ENCODE measurements around the gene SLCO2A1. TPM values are rescaled to one million over a fixed set of nuclear protein-coding genes. Genes with fewer than 3 reads are reported as not detected.

SLCO2A1 gene
- total and polyA plus RNA-seq, 2 experiments from 2014 or later = 0.31 to 1.0 TPM

DNA sequence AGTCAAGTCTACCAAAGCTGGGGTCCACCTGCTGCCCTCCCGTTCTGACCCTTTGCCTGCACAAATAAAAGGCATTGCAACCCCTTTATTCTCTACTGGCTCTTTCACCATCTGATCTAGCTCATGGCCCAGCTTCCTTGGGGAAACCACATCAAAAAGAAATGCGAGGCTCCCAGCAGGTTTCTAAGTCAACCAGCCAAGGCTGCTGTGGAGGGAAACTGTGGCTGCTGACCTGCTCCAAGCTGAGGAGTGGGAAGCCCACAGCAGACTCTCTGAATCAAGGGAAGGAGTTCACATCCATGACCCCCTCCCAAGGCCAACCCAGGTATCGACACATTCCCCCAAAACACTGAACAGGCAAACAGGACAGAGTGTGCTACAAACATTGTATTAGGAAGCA, 25.2 kb upstream of the SLCO2A1 start:
- ATAC-seq = no peak

More for the DNA sequence above, 25.2 kb upstream of the SLCO2A1 start:
- Histone ChIP-seq H3F3A (replicated peaks; ENCODE audit: low read depth) (no peaks in the 10 kb centered on the region), H3K4me3 (no peak overlapping the region), H3K27ac (ENCODE audit: low read depth) (no peak overlapping the region), H3K4me2 (no peak overlapping the region), H3K4me1 (ENCODE audit: insufficient read depth) (no peaks in the 10 kb centered on the region; the same call in 1 of the 2 replicates), H4K20me1 (replicated peaks; ENCODE audit: insufficient read depth) (no peaks in the 10 kb centered on the region), H3K36me3 (ENCODE audit: insufficient read depth) (no peaks in the 10 kb centered on the region), H3K27me3 (ENCODE audit: insufficient read depth) (no peaks in the 10 kb centered on the region), H3K79me2 (replicated peaks; ENCODE audit: insufficient read depth) (no peaks in the 10 kb centered on the region), H2AFZ (no peak overlapping the region), H3K9me2 (ENCODE audit: insufficient read depth) (no peaks in the 10 kb centered on the region; the same call in 1 of the 2 replicates)
- Mint-ChIP-seq H3K27me3 (ENCODE audit: insufficient read depth, low read depth, poor library complexity) (peaks cover 6% of the 10 kb centered on the region), H3K4me1 (peaks cover 11% of the 10 kb centered on the region), H3K27ac (no peak overlapping the region), H3K4me3 (no peak overlapping the region), H3K36me3 (ENCODE audit: low read depth) (no peaks in the 10 kb centered on the region; the same call in 2 of the 3 replicates), H3K9me3 (no peaks in the 10 kb centered on the region; the same call in 1 of the 3 replicates)
- no peak for DNase-seq (ENCODE audit: low spot score)
- TF ChIP-seq EZH2phosphoT487 (IDR thresholded peaks at IDR 0.05; ENCODE audit: unreplicated experiment) (no peak), JUNB (IDR thresholded peaks at IDR 0.05; ENCODE audit: unreplicated experiment) (no peak), NANOG (IDR thresholded peaks at IDR 0.05; ENCODE audit: borderline replicate concordance) (no peak), POLR2AphosphoS5 (IDR thresholded peaks at IDR 0.05; ENCODE audit: low read depth) (no peak), ZNF114 (CRISPR knock-in tag; IDR thresholded peaks at IDR 0.05) (no peak), CREB1 (CRISPR knock-in tag; IDR thresholded peaks at IDR 0.05; ENCODE audit: low read depth) (no peak), ZNF331 (CRISPR knock-in tag; IDR thresholded peaks at IDR 0.05; ENCODE audit: low read depth) (no peak), STAT1 (IDR thresholded peaks at IDR 0.05; ENCODE audit: unreplicated experiment) (no peak), EZH2 (IDR thresholded peaks at IDR 0.05; ENCODE audit: low read depth, unreplicated experiment) (no peak)
- TF ChIP-seq, protein P1, sequence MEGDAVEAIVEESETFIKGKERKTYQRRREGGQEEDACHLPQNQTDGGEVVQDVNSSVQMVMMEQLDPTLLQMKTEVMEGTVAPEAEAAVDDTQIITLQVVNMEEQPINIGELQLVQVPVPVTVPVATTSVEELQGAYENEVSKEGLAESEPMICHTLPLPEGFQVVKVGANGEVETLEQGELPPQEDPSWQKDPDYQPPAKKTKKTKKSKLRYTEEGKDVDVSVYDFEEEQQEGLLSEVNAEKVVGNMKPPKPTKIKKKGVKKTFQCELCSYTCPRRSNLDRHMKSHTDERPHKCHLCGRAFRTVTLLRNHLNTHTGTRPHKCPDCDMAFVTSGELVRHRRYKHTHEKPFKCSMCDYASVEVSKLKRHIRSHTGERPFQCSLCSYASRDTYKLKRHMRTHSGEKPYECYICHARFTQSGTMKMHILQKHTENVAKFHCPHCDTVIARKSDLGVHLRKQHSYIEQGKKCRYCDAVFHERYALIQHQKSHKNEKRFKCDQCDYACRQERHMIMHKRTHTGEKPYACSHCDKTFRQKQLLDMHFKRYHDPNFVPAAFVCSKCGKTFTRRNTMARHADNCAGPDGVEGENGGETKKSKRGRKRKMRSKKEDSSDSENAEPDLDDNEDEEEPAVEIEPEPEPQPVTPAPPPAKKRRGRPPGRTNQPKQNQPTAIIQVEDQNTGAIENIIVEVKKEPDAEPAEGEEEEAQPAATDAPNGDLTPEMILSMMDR (conservative IDR thresholded peaks at IDR 0.05; ENCODE audit: low read depth in 2 of 2) = no peak
- TF ChIP-seq, protein P2, sequence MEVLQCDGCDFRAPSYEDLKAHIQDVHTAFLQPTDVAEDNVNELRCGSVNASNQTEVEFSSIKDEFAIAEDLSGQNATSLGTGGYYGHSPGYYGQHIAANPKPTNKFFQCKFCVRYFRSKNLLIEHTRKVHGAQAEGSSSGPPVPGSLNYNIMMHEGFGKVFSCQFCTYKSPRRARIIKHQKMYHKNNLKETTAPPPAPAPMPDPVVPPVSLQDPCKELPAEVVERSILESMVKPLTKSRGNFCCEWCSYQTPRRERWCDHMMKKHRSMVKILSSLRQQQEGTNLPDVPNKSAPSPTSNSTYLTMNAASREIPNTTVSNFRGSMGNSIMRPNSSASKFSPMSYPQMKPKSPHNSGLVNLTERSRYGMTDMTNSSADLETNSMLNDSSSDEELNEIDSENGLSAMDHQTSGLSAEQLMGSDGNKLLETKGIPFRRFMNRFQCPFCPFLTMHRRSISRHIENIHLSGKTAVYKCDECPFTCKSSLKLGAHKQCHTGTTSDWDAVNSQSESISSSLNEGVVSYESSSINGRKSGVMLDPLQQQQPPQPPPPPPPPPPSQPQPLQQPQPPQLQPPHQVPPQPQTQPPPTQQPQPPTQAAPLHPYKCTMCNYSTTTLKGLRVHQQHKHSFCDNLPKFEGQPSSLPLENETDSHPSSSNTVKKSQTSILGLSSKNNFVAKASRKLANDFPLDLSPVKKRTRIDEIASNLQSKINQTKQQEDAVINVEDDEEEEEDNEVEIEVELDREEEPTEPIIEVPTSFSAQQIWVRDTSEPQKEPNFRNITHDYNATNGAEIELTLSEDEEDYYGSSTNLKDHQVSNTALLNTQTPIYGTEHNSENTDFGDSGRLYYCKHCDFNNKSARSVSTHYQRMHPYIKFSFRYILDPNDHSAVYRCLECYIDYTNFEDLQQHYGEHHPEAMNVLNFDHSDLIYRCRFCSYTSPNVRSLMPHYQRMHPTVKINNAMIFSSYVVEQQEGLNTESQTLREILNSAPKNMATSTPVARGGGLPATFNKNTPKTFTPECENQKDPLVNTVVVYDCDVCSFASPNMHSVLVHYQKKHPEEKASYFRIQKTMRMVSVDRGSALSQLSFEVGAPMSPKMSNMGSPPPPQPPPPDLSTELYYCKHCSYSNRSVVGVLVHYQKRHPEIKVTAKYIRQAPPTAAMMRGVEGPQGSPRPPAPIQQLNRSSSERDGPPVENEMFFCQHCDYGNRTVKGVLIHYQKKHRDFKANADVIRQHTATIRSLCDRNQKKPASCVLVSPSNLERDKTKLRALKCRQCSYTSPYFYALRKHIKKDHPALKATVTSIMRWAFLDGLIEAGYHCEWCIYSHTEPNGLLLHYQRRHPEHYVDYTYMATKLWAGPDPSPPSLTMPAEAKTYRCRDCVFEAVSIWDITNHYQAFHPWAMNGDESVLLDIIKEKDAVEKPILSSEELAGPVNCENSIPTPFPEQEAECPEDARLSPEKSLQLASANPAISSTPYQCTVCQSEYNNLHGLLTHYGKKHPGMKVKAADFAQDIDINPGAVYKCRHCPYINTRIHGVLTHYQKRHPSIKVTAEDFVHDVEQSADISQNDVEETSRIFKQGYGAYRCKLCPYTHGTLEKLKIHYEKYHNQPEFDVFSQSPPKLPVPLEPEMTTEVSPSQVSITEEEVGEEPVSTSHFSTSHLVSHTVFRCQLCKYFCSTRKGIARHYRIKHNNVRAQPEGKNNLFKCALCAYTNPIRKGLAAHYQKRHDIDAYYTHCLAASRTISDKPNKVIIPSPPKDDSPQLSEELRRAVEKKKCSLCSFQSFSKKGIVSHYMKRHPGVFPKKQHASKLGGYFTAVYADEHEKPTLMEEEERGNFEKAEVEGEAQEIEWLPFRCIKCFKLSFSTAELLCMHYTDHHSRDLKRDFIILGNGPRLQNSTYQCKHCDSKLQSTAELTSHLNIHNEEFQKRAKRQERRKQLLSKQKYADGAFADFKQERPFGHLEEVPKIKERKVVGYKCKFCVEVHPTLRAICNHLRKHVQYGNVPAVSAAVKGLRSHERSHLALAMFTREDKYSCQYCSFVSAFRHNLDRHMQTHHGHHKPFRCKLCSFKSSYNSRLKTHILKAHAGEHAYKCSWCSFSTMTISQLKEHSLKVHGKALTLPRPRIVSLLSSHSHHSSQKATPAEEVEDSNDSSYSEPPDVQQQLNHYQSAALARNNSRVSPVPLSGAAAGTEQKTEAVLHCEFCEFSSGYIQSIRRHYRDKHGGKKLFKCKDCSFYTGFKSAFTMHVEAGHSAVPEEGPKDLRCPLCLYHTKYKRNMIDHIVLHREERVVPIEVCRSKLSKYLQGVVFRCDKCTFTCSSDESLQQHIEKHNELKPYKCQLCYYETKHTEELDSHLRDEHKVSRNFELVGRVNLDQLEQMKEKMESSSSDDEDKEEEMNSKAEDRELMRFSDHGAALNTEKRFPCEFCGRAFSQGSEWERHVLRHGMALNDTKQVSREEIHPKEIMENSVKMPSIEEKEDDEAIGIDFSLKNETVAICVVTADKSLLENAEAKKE (CRISPR knock-in tag; IDR thresholded peaks at IDR 0.05) = no peak
- TF ChIP-seq, protein P3, sequence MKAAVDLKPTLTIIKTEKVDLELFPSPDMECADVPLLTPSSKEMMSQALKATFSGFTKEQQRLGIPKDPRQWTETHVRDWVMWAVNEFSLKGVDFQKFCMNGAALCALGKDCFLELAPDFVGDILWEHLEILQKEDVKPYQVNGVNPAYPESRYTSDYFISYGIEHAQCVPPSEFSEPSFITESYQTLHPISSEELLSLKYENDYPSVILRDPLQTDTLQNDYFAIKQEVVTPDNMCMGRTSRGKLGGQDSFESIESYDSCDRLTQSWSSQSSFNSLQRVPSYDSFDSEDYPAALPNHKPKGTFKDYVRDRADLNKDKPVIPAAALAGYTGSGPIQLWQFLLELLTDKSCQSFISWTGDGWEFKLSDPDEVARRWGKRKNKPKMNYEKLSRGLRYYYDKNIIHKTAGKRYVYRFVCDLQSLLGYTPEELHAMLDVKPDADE (IDR thresholded peaks at IDR 0.05) = no peak
- TF ChIP-seq, protein P4, sequence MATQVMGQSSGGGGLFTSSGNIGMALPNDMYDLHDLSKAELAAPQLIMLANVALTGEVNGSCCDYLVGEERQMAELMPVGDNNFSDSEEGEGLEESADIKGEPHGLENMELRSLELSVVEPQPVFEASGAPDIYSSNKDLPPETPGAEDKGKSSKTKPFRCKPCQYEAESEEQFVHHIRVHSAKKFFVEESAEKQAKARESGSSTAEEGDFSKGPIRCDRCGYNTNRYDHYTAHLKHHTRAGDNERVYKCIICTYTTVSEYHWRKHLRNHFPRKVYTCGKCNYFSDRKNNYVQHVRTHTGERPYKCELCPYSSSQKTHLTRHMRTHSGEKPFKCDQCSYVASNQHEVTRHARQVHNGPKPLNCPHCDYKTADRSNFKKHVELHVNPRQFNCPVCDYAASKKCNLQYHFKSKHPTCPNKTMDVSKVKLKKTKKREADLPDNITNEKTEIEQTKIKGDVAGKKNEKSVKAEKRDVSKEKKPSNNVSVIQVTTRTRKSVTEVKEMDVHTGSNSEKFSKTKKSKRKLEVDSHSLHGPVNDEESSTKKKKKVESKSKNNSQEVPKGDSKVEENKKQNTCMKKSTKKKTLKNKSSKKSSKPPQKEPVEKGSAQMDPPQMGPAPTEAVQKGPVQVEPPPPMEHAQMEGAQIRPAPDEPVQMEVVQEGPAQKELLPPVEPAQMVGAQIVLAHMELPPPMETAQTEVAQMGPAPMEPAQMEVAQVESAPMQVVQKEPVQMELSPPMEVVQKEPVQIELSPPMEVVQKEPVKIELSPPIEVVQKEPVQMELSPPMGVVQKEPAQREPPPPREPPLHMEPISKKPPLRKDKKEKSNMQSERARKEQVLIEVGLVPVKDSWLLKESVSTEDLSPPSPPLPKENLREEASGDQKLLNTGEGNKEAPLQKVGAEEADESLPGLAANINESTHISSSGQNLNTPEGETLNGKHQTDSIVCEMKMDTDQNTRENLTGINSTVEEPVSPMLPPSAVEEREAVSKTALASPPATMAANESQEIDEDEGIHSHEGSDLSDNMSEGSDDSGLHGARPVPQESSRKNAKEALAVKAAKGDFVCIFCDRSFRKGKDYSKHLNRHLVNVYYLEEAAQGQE (IDR thresholded peaks at IDR 0.05; ENCODE audit: unreplicated experiment) = no peak

Data from GM23338 (cell line).